ENCODE measurements around the gene OR52B2. TPM values are rescaled to one million over a fixed set of nuclear protein-coding genes. Genes with fewer than 3 reads are reported as not detected.

The OR52B2 gene
- total and polyA plus RNA-seq, 9 of the 15 experiments (the other 6 are each of a cell fraction or from before 2014, with no cell fraction given), result not detected

DNA sequence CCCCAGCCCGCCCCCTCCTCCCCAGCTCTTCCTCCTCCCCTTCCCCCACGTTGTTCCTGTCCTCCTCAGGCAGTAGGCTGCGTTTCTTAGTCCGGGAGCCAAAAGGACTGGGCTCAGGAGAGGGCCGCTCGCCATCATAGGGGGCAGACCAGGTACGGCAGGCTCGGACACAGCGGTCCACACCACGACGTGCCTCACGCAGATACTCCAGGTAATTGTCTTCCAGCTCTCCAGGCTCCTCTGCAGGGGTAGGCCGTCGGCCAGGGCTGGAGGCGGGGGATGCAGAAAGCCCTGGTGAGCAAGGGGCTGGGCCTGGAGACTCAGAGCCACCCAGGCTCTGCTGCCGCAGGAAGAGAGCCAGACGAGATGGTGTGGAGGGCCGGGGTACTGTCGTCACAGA lies 47.6 kb upstream of the OR52B2 start:
- Histone ChIP-seq H2AFZ (ENCODE audit: low read depth, low read length) (no peak overlapping the region), H4K20me1 (replicated peaks; ENCODE audit: control insufficient read depth, insufficient read depth, low read length) (no peaks in the 10 kb centered on the region), H3K36me3 (ENCODE audit: control insufficient read depth, insufficient read depth, low read length) (peaks cover 75% of the 10 kb centered on the region; the same call in 2 of the 3 replicates), H3K4me1 (replicated peaks in 1 of 2; ENCODE audit: control insufficient read depth in 2 of 2, insufficient read depth in 2 of 2, low read length in 2 of 2) (peaks cover 0 to 3% of the 10 kb centered on the region in 2 experiments; a peak in 1 of 5 replicates), H3K27me3 (ENCODE audit: control insufficient read depth in 2 of 2, insufficient read depth in 2 of 2, low read length in 2 of 2) (no peaks in the 10 kb centered on the region), H3K4me2 (ENCODE audit: insufficient read depth, low read length) (no peak overlapping the region), H3K9me1 (ENCODE audit: control insufficient read depth, insufficient read depth, low read length) (no peaks in the 10 kb centered on the region), H3K9ac (ENCODE audit: insufficient read depth in 1 of 2, low read depth in 2 of 2, low read length in 2 of 2) (no peak overlapping the region), H3K79me2 (ENCODE audit: control insufficient read depth, insufficient read depth, low read length) (no peaks in the 10 kb centered on the region), H3K27ac (ENCODE audit: extremely low read depth, low read depth, low read length) (no peak overlapping the region), H3K9me3 (replicated peaks; ENCODE audit: control insufficient read depth, insufficient read depth, low read depth, low read length) (no peaks in the 10 kb centered on the region), H3K4me3 (no peak overlapping the region)
- ChIA-PET POLR2A (interaction anchor here (0.9 kb wide), 1 partner anchor 13 kb away, joined by 3 read pairs; no protein-coding TSS in a partner anchor), CTCF (ENCODE audit: low intra/inter-chr PET ratio) (no interaction called here)
- BruUV-seq (replicated peaks), result no TSS peak
- DNase-seq (ENCODE audit: extremely low read depth in 1 of 4, low spot score in 3 of 4), result no peak
- intact Hi-C loops (cut with micrococcal nuclease) (no loop called here), in situ Hi-C loops (cut with MboI) (no loop called here)
- ATAC-seq, result no peak
- TF ChIP-seq HSF4 (CRISPR knock-in tag; IDR thresholded peaks at IDR 0.05; ENCODE audit: borderline replicate concordance) (no peak), EHMT2 (IDR thresholded peaks at IDR 0.05) (no peak), DPF2 (IDR thresholded peaks at IDR 0.05) (no peak)
- TF ChIP-seq, protein P1, sequence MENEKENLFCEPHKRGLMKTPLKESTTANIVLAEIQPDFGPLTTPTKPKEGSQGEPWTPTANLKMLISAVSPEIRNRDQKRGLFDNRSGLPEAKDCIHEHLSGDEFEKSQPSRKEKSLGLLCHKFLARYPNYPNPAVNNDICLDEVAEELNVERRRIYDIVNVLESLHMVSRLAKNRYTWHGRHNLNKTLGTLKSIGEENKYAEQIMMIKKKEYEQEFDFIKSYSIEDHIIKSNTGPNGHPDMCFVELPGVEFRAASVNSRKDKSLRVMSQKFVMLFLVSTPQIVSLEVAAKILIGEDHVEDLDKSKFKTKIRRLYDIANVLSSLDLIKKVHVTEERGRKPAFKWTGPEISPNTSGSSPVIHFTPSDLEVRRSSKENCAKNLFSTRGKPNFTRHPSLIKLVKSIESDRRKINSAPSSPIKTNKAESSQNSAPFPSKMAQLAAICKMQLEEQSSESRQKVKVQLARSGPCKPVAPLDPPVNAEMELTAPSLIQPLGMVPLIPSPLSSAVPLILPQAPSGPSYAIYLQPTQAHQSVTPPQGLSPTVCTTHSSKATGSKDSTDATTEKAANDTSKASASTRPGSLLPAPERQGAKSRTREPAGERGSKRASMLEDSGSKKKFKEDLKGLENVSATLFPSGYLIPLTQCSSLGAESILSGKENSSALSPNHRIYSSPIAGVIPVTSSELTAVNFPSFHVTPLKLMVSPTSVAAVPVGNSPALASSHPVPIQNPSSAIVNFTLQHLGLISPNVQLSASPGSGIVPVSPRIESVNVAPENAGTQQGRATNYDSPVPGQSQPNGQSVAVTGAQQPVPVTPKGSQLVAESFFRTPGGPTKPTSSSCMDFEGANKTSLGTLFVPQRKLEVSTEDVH (IDR thresholded peaks at IDR 0.05; ENCODE audit: low read depth, partially characterized antibody), result no peak
- no peak for FAIRE-seq
- WGBS (ENCODE audit: insufficient coverage, low coverage, missing lambda C conversion rate), result 89% methylated on average over 12 of the region's 19 CpGs

Data from K562 (cell line).